ENCODE data around the gene KIF21B. TPM values are rescaled to one million over a fixed set of nuclear protein-coding genes. Genes with fewer than 3 reads are reported as not detected.

Gene KIF21B
- total and polyA plus RNA-seq, 2 of the 8 experiments (the other 6 are each of a cell fraction or from before 2014, with no cell fraction given): 10.8 to 26.5 TPM

GRCh38 chr1:200998323-200998722, 25.2 kb downstream of the KIF21B start:
- no peaks in the 10 kb centered on the region for H3K4me1 ChIP-seq (replicated peaks in 1 of 4; ENCODE audit: control insufficient read depth in 3 of 4, insufficient read depth in 4 of 4, low read length in 3 of 4)
- H2AK5ac ChIP-seq (ENCODE audit: low read depth, low read length): no peak overlapping the region
- no peak overlapping the region for H3K4me3 ChIP-seq (ENCODE audit: extremely low read depth in 1 of 4, insufficient read depth in 2 of 4, low read depth in 3 of 4, low read length in 4 of 4)
- no peak overlapping the region for H4K8ac ChIP-seq (ENCODE audit: extremely low read depth, insufficient read depth, low read length)
- H2BK5ac ChIP-seq (ENCODE audit: low read depth, low read length): no peak overlapping the region
- no peak overlapping the region for H3K56ac ChIP-seq (replicated peaks; ENCODE audit: insufficient read length, low read depth, low read length)
- H3K14ac ChIP-seq (ENCODE audit: insufficient read length): no peak overlapping the region
- ChIA-PET POLR2A (ENCODE audit: partially characterized antibody) (interaction anchor here (1.1 kb wide), 1 partner anchor 27 kb away, joined by 4 read pairs; no protein-coding TSS in a partner anchor), CTCF (ENCODE audit: partially characterized antibody) (interaction anchor here (0.8 to 28.1 kb wide), 9 partner anchors 8 to 121 kb away, joined by 3 to 532 read pairs (median 4); partner anchors contain the start of gene KIF21B)
- no peak overlapping the region for H4K5ac ChIP-seq (ENCODE audit: insufficient read length, low read depth, low read length)
- no peak overlapping the region for H2BK15ac ChIP-seq (ENCODE audit: low read length)
- peaks cover 0 to 5% of the 10 kb centered on the region in 2 experiments for H4K20me1 ChIP-seq (replicated peaks in 1 of 2; ENCODE audit: control insufficient read depth in 1 of 2, insufficient read depth in 2 of 2, low read length in 2 of 2)
- no peak overlapping the region for H3K18ac ChIP-seq (ENCODE audit: extremely low read depth, low read length)
- H3K23ac ChIP-seq (ENCODE audit: insufficient read length): no peak overlapping the region
- H3K79me1 ChIP-seq (ENCODE audit: low read depth, low read length): no peaks in the 10 kb centered on the region
- no peak overlapping the region for H4K91ac ChIP-seq (replicated peaks; ENCODE audit: insufficient read length, low read length)
- H3K27me3 ChIP-seq (replicated peaks in 1 of 4; ENCODE audit: control insufficient read depth in 3 of 4, extremely low read depth in 1 of 4, insufficient read depth in 3 of 4, low read length in 3 of 4): no peaks in the 10 kb centered on the region
- 94% methylated on average over 15 of the region's 16 CpGs; no CpG with 5 or more reads in 1 of the 2 experiments for WGBS, 2 experiments (ENCODE audit: extremely low coverage in 1 of 2, insufficient coverage in 1 of 2, insufficient read length in 1 of 2, insufficient replicate concordance in 2 of 2, low coverage in 1 of 2, low lambda C conversion rate in 2 of 2, missing lambda C conversion rate in 1 of 2)
- H3K9ac ChIP-seq (replicated peaks in 1 of 4; ENCODE audit: extremely low read depth in 1 of 4, low read depth in 3 of 4, low read length in 3 of 4): no peak overlapping the region
- no peak overlapping the region for H3K4me2 ChIP-seq (ENCODE audit: insufficient read depth in 1 of 2, low read depth in 2 of 2, low read length in 2 of 2)
- H2BK20ac ChIP-seq (ENCODE audit: low read length): no peak overlapping the region
- H3K4ac ChIP-seq (replicated peaks; ENCODE audit: insufficient read length, low read depth, low read length): no peak overlapping the region
- no peak overlapping the region for H3K27ac ChIP-seq (ENCODE audit: low read depth, low read length)
- DNase-seq (ENCODE audit: low read depth in 1 of 2, low spot score in 2 of 2) (no peak), FAIRE-seq (no peak)
- H2AFZ ChIP-seq (ENCODE audit: low read length): no peak overlapping the region
- no peak overlapping the region for H2BK120ac ChIP-seq (replicated peaks; ENCODE audit: low read depth, low read length)
- H3K79me2 ChIP-seq (ENCODE audit: control insufficient read depth in 1 of 2, insufficient read depth in 2 of 2, low read length in 2 of 2): no peaks in the 10 kb centered on the region
- H3K36me3 ChIP-seq (ENCODE audit: control insufficient read depth in 2 of 4, insufficient read depth in 4 of 4, low read length in 3 of 4): peaks cover 0 to 14% (median 3%) of the 10 kb centered on the region in 4 experiments; a peak in 6 of 8 replicates
- H2BK12ac ChIP-seq (ENCODE audit: low read depth, low read length): no peak overlapping the region
- TF ChIP-seq BACH1 (IDR thresholded peaks at IDR 0.05; ENCODE audit: low read length): no peak
- TF ChIP-seq SRF (IDR thresholded peaks at IDR 0.05; ENCODE audit: low read depth, low read length): no peak
- no peak for TF ChIP-seq FOSL1 (IDR thresholded peaks at IDR 0.05; ENCODE audit: insufficient read depth, low read depth, low read length)
- TF ChIP-seq HDAC2 (IDR thresholded peaks at IDR 0.05; ENCODE audit: borderline replicate concordance in 1 of 2, low read depth in 2 of 2, low read length in 2 of 2): no peak
- no peak for TF ChIP-seq GABPA (IDR thresholded peaks at IDR 0.05; ENCODE audit: borderline replicate concordance, insufficient read depth, low read length)
- no peak for TF ChIP-seq SP1 (IDR thresholded peaks at IDR 0.05; ENCODE audit: low read depth, low read length)
- H3K23me2 ChIP-seq (ENCODE audit: low read depth, low read length): no peaks in the 10 kb centered on the region
- H3K9me3 ChIP-seq (ENCODE audit: insufficient read depth in 2 of 2, low read depth in 1 of 2, low read length in 1 of 2): no peaks in the 10 kb centered on the region
